Measurements from ENCODE around the gene ALDH3A2.

ALDH3A2 gene

DNA sequence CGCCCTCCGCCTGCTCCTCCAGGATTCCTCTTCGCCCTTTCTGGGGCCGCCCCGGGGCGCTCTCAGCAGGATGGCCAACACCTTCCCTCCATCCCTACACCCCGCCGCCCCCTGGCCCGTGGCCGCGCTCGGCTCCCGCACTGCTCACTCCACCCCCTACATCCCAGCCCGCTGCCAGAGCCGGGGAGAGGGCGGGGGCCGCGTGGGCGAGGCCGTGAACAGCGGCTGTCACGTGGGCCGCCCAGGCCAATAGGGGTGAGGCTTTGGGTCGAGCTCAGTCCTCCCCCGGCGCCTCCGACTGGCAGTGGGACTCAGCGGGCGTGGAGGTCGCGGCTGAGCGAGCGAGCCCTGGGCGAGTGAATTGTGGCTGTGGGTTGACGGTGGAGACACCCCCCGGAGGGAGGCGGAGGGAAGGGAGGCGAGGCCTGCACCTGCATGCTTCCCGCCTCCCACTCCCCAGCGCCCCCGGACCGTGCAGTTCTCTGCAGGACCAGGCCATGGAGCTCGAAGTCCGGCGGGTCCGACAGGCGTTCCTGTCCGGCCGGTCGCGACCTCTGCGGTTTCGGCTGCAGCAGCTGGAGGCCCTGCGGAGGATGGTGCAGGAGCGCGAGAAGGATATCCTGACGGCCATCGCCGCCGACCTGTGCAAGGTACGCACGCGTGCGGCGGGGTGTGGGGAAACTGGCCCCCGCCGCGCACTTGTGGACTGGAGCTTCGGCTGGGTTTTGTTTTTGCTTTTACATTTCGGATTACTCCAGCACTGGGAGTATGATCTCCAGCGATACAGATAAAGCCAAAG, at the start of gene ALDH3A2:
TSS of gene ALDH3A2 (plus strand) at position 277 of the 799 bp plus-strand sequence. CDS start at position 498, 221 bp downstream.
- peak; percentile 89 for DNase-seq

GRCh38 chr17:19610311-19610710, 38.2 kb upstream of the ALDH3A2 start:
- no peak for DNase-seq

- DNase-seq, result no peak
Observed at GRCh38 chr17:19610879-19611278, 37.7 kb upstream of the ALDH3A2 start.

- no peak for DNase-seq
Observed at GRCh38 chr17:19613979-19614378, 34.6 kb upstream of the ALDH3A2 start.

DNA sequence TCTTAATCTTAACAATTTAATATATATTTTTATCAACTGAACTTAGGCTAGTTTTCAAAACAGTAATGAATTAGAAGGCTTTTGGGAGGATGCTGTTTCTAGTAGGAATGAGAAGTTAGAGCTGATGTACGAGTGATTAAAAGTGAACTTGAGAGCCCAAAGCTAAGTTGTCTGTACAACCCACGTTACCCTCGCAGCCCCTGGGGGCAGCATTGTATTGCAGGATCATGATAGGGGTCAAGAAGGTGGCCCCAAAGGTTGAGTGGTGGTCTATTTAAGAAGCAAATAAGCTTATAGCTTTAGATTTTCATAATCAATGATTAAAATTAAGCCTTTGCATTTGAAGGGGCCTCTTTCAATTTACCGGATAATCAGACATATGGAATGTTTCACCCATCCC, 33.7 kb upstream of the ALDH3A2 start:
- no peak for DNase-seq

DNA sequence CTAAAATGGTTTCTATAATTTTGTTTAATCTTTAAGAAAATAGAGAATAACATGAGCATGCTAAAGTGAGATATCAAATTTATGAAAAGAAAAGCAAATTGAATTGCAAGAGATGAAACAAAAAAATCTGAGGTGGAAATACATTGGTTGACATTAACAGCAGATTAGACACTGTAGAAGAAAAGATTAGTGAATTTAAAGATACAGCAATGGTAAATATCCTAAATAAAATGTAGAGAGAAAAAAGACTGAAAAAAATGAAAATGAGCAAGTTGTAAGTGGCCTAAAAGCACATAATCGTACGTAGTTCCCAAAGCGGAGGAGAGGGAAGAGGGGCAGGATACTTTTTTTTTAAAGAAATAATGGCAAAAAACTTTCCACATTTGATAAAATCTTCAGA, 30.5 kb upstream of the ALDH3A2 start:
- no peak for DNase-seq

GRCh38 chr17:19619705-19620325, 28.7 kb upstream of the ALDH3A2 start:
- no peak for DNase-seq

DNA sequence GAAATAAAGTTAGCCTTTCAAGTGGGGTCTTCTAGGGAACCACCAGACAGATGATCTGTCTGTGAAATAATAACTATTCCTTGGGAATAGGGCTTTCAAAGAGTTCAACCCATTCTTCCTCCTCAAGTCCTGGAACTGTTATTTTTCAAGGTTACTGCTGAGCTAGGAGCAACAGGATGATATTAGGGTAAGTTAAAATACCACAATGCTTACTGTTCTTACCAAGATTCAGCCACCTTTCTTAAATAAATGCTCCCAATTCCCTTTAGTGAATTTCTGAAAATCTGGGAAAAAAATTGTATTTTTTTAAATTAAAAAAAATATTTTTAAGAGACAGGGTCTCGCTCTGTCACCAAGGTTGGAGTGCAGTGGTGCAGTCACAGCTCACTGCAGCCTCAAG, 26.9 kb upstream of the ALDH3A2 start:
- no peak for DNase-seq

DNA sequence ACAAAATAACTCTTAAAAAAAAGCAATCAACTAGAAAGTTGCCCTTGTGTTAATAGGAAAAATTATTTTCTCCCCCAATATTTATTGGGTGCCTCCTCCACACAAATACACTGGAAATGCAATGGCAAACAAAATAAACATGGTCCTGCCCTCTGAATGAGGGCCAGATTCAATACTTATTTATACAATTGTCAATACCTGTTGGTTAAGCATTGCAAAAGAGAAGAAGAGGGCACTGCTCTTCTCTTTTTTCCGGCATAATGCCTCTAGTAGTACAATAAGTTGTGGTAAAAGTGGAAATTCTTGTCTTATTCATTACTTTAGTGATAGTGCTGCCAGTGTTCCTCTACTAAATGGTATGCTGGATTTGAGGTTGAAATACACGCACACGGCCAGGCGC, 22.5 kb upstream of the ALDH3A2 start:
- no peak for DNase-seq

DNA sequence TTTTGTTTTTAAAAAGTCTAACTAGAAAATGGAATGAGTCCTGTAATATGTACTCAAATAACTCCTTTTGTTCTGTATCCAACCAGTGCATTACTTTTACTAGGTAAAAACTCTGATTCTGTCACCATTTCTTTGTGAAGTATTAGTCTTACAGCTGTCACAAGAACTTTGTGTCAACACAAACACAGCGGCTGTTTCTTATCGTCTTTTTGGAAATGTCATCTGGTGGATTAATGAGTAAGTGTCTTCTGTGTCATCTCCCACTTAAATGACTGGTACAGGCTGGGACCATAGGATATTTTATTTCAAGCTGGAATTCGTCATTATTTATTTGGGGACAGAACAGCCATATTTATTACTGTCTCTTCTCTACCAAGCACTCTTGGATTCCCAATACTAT, 19.1 kb upstream of the ALDH3A2 start:
- DNase-seq, result no peak

GRCh38 chr17:19630035-19630434, 18.5 kb upstream of the ALDH3A2 start:
- no peak for DNase-seq

DNA sequence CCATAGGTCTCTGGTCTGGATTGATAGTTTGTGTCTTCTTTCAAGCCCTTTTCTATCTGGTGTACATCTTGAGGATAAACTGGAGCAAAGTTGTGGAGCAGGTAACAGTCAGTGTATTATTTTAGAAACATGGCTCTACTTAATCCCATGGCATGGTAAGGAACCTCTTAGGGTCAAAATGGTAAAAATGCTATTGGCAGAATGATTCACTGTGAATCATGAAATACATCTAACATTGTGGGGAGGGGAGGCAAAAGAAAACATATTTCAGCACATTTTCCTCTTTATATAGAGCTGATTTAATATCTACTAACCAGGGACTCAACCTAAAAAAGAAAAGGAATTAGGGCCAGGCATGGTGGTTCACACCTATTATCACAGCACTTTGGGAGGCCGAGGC, 17.9 kb upstream of the ALDH3A2 start:
- no peak for DNase-seq

GRCh38 chr17:19631905-19632304, 16.6 kb upstream of the ALDH3A2 start:
- DNase-seq, result no peak

GRCh38 chr17:19641687-19642372, 6.7 kb upstream of the ALDH3A2 start:
- DNase-seq, result no peak

- no peak for DNase-seq
Observed at GRCh38 chr17:19642373-19642893, 6.1 kb upstream of the ALDH3A2 start.

- no peak for DNase-seq
Observed at GRCh38 chr17:19644493-19645210, 3.9 kb upstream of the ALDH3A2 start.

- DNase-seq, result no peak
Observed at GRCh38 chr17:19645734-19646201, 2.8 kb upstream of the ALDH3A2 start.

- no peak for DNase-seq
Observed at GRCh38 chr17:19646788-19647696, 1.5 kb upstream of the ALDH3A2 start.

DNA sequence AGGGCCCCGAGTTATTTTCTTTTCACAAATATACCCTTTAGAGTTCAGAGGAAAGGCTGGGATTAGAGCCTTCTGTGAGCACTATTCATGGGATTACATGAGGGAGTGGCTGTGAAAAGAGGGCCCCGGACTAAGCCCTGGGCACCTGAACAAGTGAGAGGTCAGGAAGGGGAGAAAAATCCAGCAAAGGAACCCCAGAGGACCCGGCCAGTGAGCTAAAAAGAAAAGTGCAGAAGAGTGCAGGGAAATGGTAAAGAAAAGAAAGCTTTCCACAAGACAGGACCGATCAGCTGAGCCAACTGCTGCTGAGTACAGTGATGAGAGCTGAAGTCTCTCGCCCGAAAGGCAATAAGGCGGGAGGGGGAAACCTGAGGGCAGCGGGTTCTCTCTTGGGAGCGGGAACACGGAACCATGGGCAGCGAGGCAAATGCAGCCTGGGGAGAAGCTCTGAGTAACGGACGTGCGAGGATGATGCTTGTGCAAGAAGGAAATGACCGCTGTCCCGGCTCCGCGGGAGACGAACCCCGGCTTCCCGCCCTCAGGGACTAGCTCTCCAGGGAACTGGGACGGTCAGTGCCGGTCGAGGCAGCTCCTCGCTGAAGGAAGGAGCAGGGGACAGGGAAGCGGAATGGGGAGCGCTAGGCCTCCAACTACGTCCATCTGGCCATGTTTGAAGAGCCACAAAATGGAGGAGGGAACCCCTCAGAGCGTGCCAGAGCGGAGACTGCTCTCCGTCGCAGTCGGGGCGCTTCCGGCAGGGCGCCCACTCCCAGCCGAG, 665 bp upstream of the ALDH3A2 start:
- DNase-seq, result no peak

- DNase-seq, result no peak
Observed at GRCh38 chr17:19649274-19649541, 657 bp downstream of the ALDH3A2 start.

- DNase-seq, result no peak
Observed at GRCh38 chr17:19650826-19651225, 2.3 kb downstream of the ALDH3A2 start.
